ENCODE measurements around the gene TPK1. TPM values are rescaled to one million over a fixed set of nuclear protein-coding genes. Genes with fewer than 3 reads are reported as not detected.

The TPK1 gene
- total and polyA plus RNA-seq, 9 donors, result 3.0 to 4.9 (median 3.4) TPM

- H3K27me3 ChIP-seq (ENCODE audit: control insufficient read depth, insufficient read depth, low read length), result no peaks in the 10 kb centered on the region
- DNase-seq, result peak; percentile 32
- no peak overlapping the region for H3K27ac ChIP-seq (ENCODE audit: low read length)
- H3K4me1 ChIP-seq (ENCODE audit: control insufficient read depth, insufficient read depth, low read length), result no peaks in the 10 kb centered on the region
- H3K9me3 ChIP-seq (replicated peaks; ENCODE audit: control insufficient read depth, low read depth, low read length), result peaks cover 2% of the 10 kb centered on the region
- no peak overlapping the region for H3K4me3 ChIP-seq (ENCODE audit: low read length)
- WGBS (ENCODE audit: insufficient coverage), result 0% methylated on average over 1 of the region's 1 CpG
- H3K36me3 ChIP-seq (ENCODE audit: control insufficient read depth, insufficient read depth, low read length), result no peaks in the 10 kb centered on the region
Measured at GRCh38 chr7:144483189-144483588, 352.7 kb downstream of the TPK1 start.

GRCh38 chr7:144481833-144482232 is 354.0 kb downstream of the TPK1 start:
- no peak for DNase-seq
- peaks cover 2% of the 10 kb centered on the region for H3K9me3 ChIP-seq (replicated peaks; ENCODE audit: control insufficient read depth, low read depth, low read length)
- H3K4me1 ChIP-seq (ENCODE audit: control insufficient read depth, insufficient read depth, low read length), result no peaks in the 10 kb centered on the region
- H3K27ac ChIP-seq (ENCODE audit: low read length), result no peak overlapping the region
- H3K27me3 ChIP-seq (ENCODE audit: control insufficient read depth, insufficient read depth, low read length), result no peaks in the 10 kb centered on the region
- no peaks in the 10 kb centered on the region for H3K36me3 ChIP-seq (ENCODE audit: control insufficient read depth, insufficient read depth, low read length)
- H3K4me3 ChIP-seq (ENCODE audit: low read length), result no peak overlapping the region
- WGBS (ENCODE audit: insufficient coverage), result no CpG with 5 or more reads among the region's 3 CpGs

- no CpG with 5 or more reads among the region's 1 CpG for WGBS (ENCODE audit: insufficient coverage)
- H3K36me3 ChIP-seq (ENCODE audit: control insufficient read depth, insufficient read depth, low read length), result no peaks in the 10 kb centered on the region
- no peaks in the 10 kb centered on the region for H3K4me1 ChIP-seq (ENCODE audit: control insufficient read depth, insufficient read depth, low read length)
- H3K9me3 ChIP-seq (replicated peaks; ENCODE audit: control insufficient read depth, low read depth, low read length), result no peaks in the 10 kb centered on the region
- H3K27ac ChIP-seq (ENCODE audit: low read length), result no peak overlapping the region
- no peak for DNase-seq
- H3K4me3 ChIP-seq (ENCODE audit: low read length), result no peak overlapping the region
- H3K27me3 ChIP-seq (ENCODE audit: control insufficient read depth, insufficient read depth, low read length), result no peaks in the 10 kb centered on the region
Measured at GRCh38 chr7:144477348-144477747, 358.5 kb downstream of the TPK1 start.

DNA sequence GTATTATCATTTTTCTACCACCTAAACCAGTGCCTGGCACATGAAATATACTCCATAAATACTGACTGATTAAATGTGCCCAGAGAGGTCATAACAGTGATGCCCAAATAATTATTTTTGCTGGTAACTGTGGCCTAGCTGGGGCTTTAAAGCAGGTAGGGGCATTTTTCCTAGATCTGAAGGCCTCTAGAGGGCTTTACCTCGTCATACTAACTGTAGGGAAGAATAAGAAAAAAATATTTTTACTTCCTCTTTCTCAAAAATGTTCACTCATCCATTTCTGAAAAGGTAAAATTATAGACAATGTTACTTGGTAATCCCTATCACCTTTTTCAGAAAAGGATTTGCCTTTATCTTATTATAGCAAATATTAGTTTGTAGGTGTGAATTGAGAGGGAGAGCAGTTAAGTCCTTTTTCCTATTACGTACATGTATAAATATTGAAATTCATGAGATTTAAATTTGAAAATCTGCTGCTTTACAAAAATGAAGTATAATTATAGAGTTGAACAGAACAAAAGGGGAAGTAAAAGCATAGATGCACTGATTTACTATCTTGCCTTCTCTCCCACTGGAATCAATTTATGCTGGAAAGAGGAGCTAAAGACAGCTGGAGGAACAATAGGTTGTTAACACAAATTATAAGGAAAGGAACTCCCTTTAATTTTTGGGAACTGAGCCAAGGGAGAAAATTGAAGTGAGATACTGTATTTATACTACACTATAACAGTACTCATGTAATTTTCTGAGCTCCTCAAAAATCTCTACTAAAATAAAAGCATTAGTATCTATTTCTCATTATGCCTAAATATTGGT is 360.8 kb downstream of the TPK1 start:
- no peak overlapping the region for H3K27ac ChIP-seq (ENCODE audit: low read length)
- WGBS (ENCODE audit: insufficient coverage), result no CpG with 5 or more reads among the region's 2 CpGs
- no peak overlapping the region for H3K4me3 ChIP-seq (ENCODE audit: low read length)
- H3K9me3 ChIP-seq (replicated peaks; ENCODE audit: control insufficient read depth, low read depth, low read length), result no peaks in the 10 kb centered on the region
- peak; percentile 45 for DNase-seq
- no peaks in the 10 kb centered on the region for H3K27me3 ChIP-seq (ENCODE audit: control insufficient read depth, insufficient read depth, low read length)
- H3K36me3 ChIP-seq (ENCODE audit: control insufficient read depth, insufficient read depth, low read length), result no peaks in the 10 kb centered on the region
- H3K4me1 ChIP-seq (ENCODE audit: control insufficient read depth, insufficient read depth, low read length), result no peaks in the 10 kb centered on the region

DNA sequence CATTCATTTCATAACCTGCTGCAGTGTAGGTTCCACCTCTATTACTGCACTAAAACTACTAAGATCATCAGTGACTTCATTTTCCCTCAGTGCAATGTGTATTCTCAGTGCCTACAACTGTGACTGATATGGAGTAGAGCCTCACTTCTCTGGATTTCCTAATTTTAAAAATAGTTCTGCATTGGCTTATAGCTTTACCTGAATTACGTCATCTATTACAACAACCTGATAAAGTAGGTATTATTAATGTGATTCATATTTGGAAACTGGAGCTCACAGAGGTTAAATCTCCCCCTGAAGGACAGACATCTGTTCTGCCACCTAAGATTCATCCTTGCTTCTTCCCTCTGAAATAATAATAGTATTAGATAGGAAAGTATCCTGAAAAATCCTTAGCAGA is 361.5 kb downstream of the TPK1 start:
- H3K36me3 ChIP-seq (ENCODE audit: control insufficient read depth, insufficient read depth, low read length), result no peaks in the 10 kb centered on the region
- H3K4me3 ChIP-seq (ENCODE audit: low read length), result no peak overlapping the region
- no peaks in the 10 kb centered on the region for H3K4me1 ChIP-seq (ENCODE audit: control insufficient read depth, insufficient read depth, low read length)
- DNase-seq, result no peak
- no peaks in the 10 kb centered on the region for H3K27me3 ChIP-seq (ENCODE audit: control insufficient read depth, insufficient read depth, low read length)
- WGBS (ENCODE audit: insufficient coverage), result no CpG with 5 or more reads among the region's 1 CpG
- H3K9me3 ChIP-seq (replicated peaks; ENCODE audit: control insufficient read depth, low read depth, low read length), result no peaks in the 10 kb centered on the region
- H3K27ac ChIP-seq (ENCODE audit: low read length), result no peak overlapping the region

- Histone ChIP-seq H3K4me1 (ENCODE audit: control insufficient read depth, insufficient read depth, low read length) (peaks cover 3% of the 10 kb centered on the region), H3K4me3 (ENCODE audit: low read length) (no peak overlapping the region), H3K27me3 (ENCODE audit: control insufficient read depth, insufficient read depth, low read length) (no peaks in the 10 kb centered on the region), H3K27ac (ENCODE audit: low read length) (no peak overlapping the region), H3K9me3 (replicated peaks; ENCODE audit: control insufficient read depth, low read depth, low read length) (no peaks in the 10 kb centered on the region), H3K36me3 (ENCODE audit: control insufficient read depth, insufficient read depth, low read length) (no peaks in the 10 kb centered on the region)
- no peak for DNase-seq
- WGBS (ENCODE audit: insufficient coverage), result no CpG with 5 or more reads among the region's 1 CpG
Measured at GRCh38 chr7:144473908-144474307, 361.9 kb downstream of the TPK1 start.

DNA sequence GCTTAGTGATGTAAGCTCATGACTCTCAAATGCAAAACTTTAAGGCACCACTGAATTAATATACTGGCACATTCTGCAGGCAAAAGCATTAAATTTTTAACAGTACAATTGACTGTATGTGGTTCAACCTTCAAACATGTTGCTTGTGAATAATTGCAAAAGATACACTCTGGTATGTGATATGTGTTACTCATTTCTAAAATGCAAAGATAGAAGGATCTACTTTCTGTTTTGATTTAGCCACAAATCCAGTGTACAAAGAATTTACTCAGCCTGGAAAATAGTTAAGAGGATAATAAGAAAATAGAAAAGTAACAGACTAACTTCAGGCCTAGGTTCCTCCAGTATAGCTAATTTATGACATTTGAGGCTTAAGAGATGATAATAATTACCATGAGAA is 365.8 kb downstream of the TPK1 start:
- Histone ChIP-seq H3K4me1 (ENCODE audit: control insufficient read depth, insufficient read depth, low read length) (peaks cover 4% of the 10 kb centered on the region), H3K27ac (ENCODE audit: low read length) (no peak overlapping the region), H3K4me3 (ENCODE audit: low read length) (no peak overlapping the region), H3K36me3 (ENCODE audit: control insufficient read depth, insufficient read depth, low read length) (no peaks in the 10 kb centered on the region), H3K9me3 (replicated peaks; ENCODE audit: control insufficient read depth, low read depth, low read length) (no peaks in the 10 kb centered on the region), H3K27me3 (ENCODE audit: control insufficient read depth, insufficient read depth, low read length) (no peaks in the 10 kb centered on the region)
- DNase-seq, result no peak

- Histone ChIP-seq H3K36me3 (ENCODE audit: control insufficient read depth, insufficient read depth, low read length) (no peaks in the 10 kb centered on the region), H3K27ac (ENCODE audit: low read length) (no peak overlapping the region), H3K4me3 (ENCODE audit: low read length) (no peak overlapping the region), H3K27me3 (ENCODE audit: control insufficient read depth, insufficient read depth, low read length) (no peaks in the 10 kb centered on the region), H3K9me3 (replicated peaks; ENCODE audit: control insufficient read depth, low read depth, low read length) (no peaks in the 10 kb centered on the region), H3K4me1 (ENCODE audit: control insufficient read depth, insufficient read depth, low read length) (peaks cover 4% of the 10 kb centered on the region)
- DNase-seq, result peak; percentile 83
Measured at GRCh38 chr7:144468990-144469732, 366.7 kb downstream of the TPK1 start.

DNA sequence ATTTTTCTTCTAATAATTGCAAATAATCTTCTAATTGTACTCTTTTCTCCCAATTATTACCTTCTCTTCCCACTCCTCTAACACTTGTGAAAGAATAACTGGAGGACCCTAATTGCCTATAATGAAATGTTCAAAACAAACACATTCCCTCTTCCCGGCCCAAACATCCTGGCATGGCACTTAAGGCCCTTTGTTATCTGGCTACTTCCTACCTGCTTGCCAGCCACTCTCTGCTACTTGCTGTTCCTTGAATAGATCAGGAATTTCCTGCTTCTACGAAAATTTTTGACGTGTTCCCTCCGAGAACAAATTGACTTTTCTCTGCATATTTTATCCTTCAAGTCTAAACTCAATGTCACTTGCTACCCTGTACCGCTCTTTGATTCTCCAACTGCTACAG is 376.2 kb downstream of the TPK1 start:
- no peak overlapping the region for H3K4me3 ChIP-seq (ENCODE audit: low read length)
- no peaks in the 10 kb centered on the region for H3K36me3 ChIP-seq (ENCODE audit: control insufficient read depth, insufficient read depth, low read length)
- no peaks in the 10 kb centered on the region for H3K9me3 ChIP-seq (replicated peaks; ENCODE audit: control insufficient read depth, low read depth, low read length)
- H3K27ac ChIP-seq (ENCODE audit: low read length), result no peak overlapping the region
- DNase-seq, result no peak
- H3K27me3 ChIP-seq (ENCODE audit: control insufficient read depth, insufficient read depth, low read length), result no peaks in the 10 kb centered on the region
- 68% methylated on average over 5 of the region's 5 CpGs for WGBS (ENCODE audit: insufficient coverage)
- no peaks in the 10 kb centered on the region for H3K4me1 ChIP-seq (ENCODE audit: control insufficient read depth, insufficient read depth, low read length)

DNA sequence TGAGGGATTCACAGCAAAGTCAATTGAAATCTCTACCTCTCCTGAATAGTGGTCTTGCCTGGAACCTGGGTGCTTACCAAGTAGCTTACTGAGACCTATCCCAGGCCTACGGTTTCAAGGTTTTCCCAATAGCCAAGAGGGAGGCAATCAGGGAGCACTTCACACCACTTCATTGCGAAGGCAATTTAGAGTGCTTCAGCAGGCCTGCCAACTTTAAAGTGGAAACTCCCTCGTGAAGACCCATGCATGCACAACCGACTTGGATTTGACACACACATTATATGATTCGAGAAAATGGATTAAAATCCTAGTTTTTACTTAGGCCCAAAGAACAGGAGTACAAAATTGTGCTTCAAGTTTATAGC is 380.8 kb downstream of the TPK1 start:
- Histone ChIP-seq H3K27ac (ENCODE audit: low read length) (no peak overlapping the region), H3K36me3 (ENCODE audit: control insufficient read depth, insufficient read depth, low read length) (no peaks in the 10 kb centered on the region), H3K4me3 (ENCODE audit: low read length) (no peak overlapping the region), H3K27me3 (ENCODE audit: control insufficient read depth, insufficient read depth, low read length) (no peaks in the 10 kb centered on the region), H3K9me3 (replicated peaks; ENCODE audit: control insufficient read depth, low read depth, low read length) (no peaks in the 10 kb centered on the region), H3K4me1 (ENCODE audit: control insufficient read depth, insufficient read depth, low read length) (no peaks in the 10 kb centered on the region)
- 60% methylated on average over 3 of the region's 5 CpGs for WGBS (ENCODE audit: insufficient coverage)
- DNase-seq, result no peak

All from muscle of leg (tissue), 11 donors.